ENCODE data around the gene DHX29. TPM values are rescaled to one million over a fixed set of nuclear protein-coding genes. Genes with fewer than 3 reads are reported as not detected.
A peak's percentile ranks its signal among the peaks of the same experiment; 100 is the strongest.

The DHX29 gene
- total RNA-seq, 1 donor from 2014 or later = 31.6 TPM

- DNase-seq (ENCODE audit: low spot score) = peak; percentile 24
Measured at GRCh38 chr5:55232271-55232984, 75.1 kb downstream of the DHX29 start.

GRCh38 chr5:55231919-55232270 lies 75.6 kb downstream of the DHX29 start:
- no peak for DNase-seq (ENCODE audit: low spot score)

GRCh38 chr5:55231029-55231918 lies 76.2 kb downstream of the DHX29 start:
- DNase-seq (ENCODE audit: low spot score) = no peak

- no peak for DNase-seq (ENCODE audit: low spot score)
Measured at GRCh38 chr5:55230086-55230629, 77.3 kb downstream of the DHX29 start.

GRCh38 chr5:55227664-55228430 lies 79.6 kb downstream of the DHX29 start:
- DNase-seq (ENCODE audit: low spot score) = no peak

GRCh38 chr5:55226934-55227663 lies 80.4 kb downstream of the DHX29 start, which contains the start of gene MCIDAS:
Gene MCIDAS, minus strand, starts transcription at chr5:55227315. Its CDS starts 177 bp downstream, at chr5:55227138.
- DNase-seq (ENCODE audit: low spot score) = peak; percentile 57

GRCh38 chr5:55226027-55226933 lies 81.2 kb downstream of the DHX29 start:
- DNase-seq (ENCODE audit: low spot score) = peak; percentile 28

- DNase-seq (ENCODE audit: low spot score) = no peak
Measured at GRCh38 chr5:55225346-55225745, 82.1 kb downstream of the DHX29 start.

- no peak for DNase-seq (ENCODE audit: low spot score)
Measured at GRCh38 chr5:55223812-55224240, 83.7 kb downstream of the DHX29 start.

- no peak for DNase-seq (ENCODE audit: low spot score)
Measured at GRCh38 chr5:55222985-55223811, 84.3 kb downstream of the DHX29 start.

GRCh38 chr5:55222092-55222984 lies 85.2 kb downstream of the DHX29 start:
- no peak for DNase-seq (ENCODE audit: low spot score)

GRCh38 chr5:55220433-55221185 lies 86.9 kb downstream of the DHX29 start:
- peak; percentile 23 for DNase-seq (ENCODE audit: low spot score)

GRCh38 chr5:55219770-55220169 lies 87.7 kb downstream of the DHX29 start:
- no peak for DNase-seq (ENCODE audit: low spot score)

- peak; percentile 89 for DNase-seq (ENCODE audit: low spot score)
Measured at GRCh38 chr5:55218967-55219366, 88.5 kb downstream of the DHX29 start.

- DNase-seq (ENCODE audit: low spot score) = no peak
Measured at GRCh38 chr5:55211184-55211874, 96.2 kb downstream of the DHX29 start.
